Upper lobe of left lung (tissue), 4 donors: ENCODE results near the gene TRDN.

Experiments
- POLR2A ChIP-seq, 4 donors: fragments of 450-650 bp; IDR thresholded peaks; one replicate each; pipeline ENCODE4 v1.5.1; 2016 to 2017; ENCODE audit warnings: antibody characterized with exemption in 4 of 4, mild to moderate bottlenecking in 2 of 4
- POLR2AphosphoS5 ChIP-seq, 2 donors: sonication (generic); formaldehyde crosslinking; IDR thresholded peaks; one replicate each; pipeline ENCODE4 v1.5.1; 2017; ENCODE audit warnings: antibody characterized with exemption in 2 of 2

DNA sequence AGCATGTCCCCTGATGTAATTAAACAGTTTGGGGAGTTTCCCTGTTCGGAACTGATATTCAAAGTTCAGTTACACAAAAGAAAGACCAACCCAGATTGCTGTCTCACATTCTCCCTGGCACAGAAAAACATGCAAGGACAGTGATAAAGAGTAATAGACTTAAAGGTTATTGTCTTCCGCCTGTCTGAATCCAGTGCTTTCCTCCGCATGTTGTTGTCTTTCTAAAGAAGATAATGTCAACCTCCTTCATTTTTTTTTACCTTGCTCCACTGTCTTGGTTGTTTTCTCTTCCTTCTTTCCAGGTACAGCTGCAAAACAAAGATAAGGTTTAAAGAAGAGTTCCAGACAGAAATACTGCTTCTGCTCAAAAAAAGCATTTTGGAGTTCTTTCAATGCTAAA is 284.5 kb downstream of the TRDN start:
- TF ChIP-seq POLR2AphosphoS5 (IDR thresholded peaks at IDR 0.05) (no peak), POLR2A (IDR thresholded peaks at IDR 0.05) (no peak)
